Muscle of arm (tissue), 12 donors: ENCODE results near the gene CADPS2. TPM values are rescaled to one million over a fixed set of nuclear protein-coding genes. Genes with fewer than 3 reads are reported as not detected.
"Not testable (repeated sequence)": the region's sequence is repeated elsewhere in the genome, so short reads cannot be mapped to it uniquely, and the experiment has no call there.

Source experiments
- DNase-seq: peaks from one replicate; pipeline ENCODE4 v3.0.0-alpha.2; 2013
- polyA plus RNA-seq, 12 donors: library from polyadenylated mRNA; unstranded; fragments of 120-200 nt; gene quantifications; one replicate each; pipeline ENCODE4 v1.2.1, GENCODE V29; 2013; ENCODE audit not compliant: insufficient read length in 12 of 12

CADPS2 gene
- polyA plus RNA-seq, 12 donors, result 2.9 to 10.1 (median 4.7) TPM; not detected in 2

- no peak for DNase-seq
These were observed 175.3 kb downstream of the CADPS2 start for GRCh38 chr7:122710916-122711315.

GRCh38 chr7:122709930-122710646, 176.2 kb downstream of the CADPS2 start:
- no peak for DNase-seq

- no peak for DNase-seq
These were observed 179.4 kb downstream of the CADPS2 start for GRCh38 chr7:122706836-122707235.

- DNase-seq, result no peak
These were observed 183.3 kb downstream of the CADPS2 start, which contains the start of gene RNF148 for GRCh38 chr7:122702872-122703510. Gene RNF148, minus strand, starts transcription at chr7:122702922. Its CDS starts 172 bp downstream, at chr7:122702750.

- no peak for DNase-seq
These were observed 187.2 kb downstream of the CADPS2 start, which contains the start of gene RNF133 for GRCh38 chr7:122699017-122699416. Gene RNF133, minus strand, starts transcription at chr7:122699117. Its CDS starts 199 bp downstream, at chr7:122698918.

- DNase-seq, result no peak
These were observed 190.4 kb downstream of the CADPS2 start for GRCh38 chr7:122695816-122696215.

GRCh38 chr7:122694697-122695096, 191.6 kb downstream of the CADPS2 start:
- DNase-seq, result no peak

GRCh38 chr7:122692769-122693309, 193.4 kb downstream of the CADPS2 start:
- DNase-seq, result no peak

- no peak for DNase-seq
These were observed 194.6 kb downstream of the CADPS2 start for GRCh38 chr7:122691569-122692235.

GRCh38 chr7:122689346-122690109, 196.7 kb downstream of the CADPS2 start:
- no peak for DNase-seq

- DNase-seq, result peak; percentile 8
These were observed 197.8 kb downstream of the CADPS2 start for GRCh38 chr7:122688400-122688998.

- no peak for DNase-seq
These were observed 199.8 kb downstream of the CADPS2 start for GRCh38 chr7:122686360-122686878.

GRCh38 chr7:122684504-122684903, 201.8 kb downstream of the CADPS2 start:
- no peak for DNase-seq

- no peak for DNase-seq
These were observed 203.3 kb downstream of the CADPS2 start for GRCh38 chr7:122682815-122683550.

- DNase-seq, result not testable (repeated sequence)
These were observed 205.1 kb downstream of the CADPS2 start for GRCh38 chr7:122681186-122681585.

- DNase-seq, result no peak
These were observed 206.4 kb downstream of the CADPS2 start for GRCh38 chr7:122679813-122680212.

- DNase-seq, result not testable (repeated sequence)
These were observed 207.0 kb downstream of the CADPS2 start for GRCh38 chr7:122679269-122679709.

GRCh38 chr7:122677149-122677548, 209.1 kb downstream of the CADPS2 start:
- DNase-seq, result no peak

GRCh38 chr7:122676466-122676865, 209.8 kb downstream of the CADPS2 start:
- DNase-seq, result no peak

GRCh38 chr7:122675621-122676020, 210.6 kb downstream of the CADPS2 start:
- DNase-seq, result no peak
